ENCODE data around the gene SDK1.

The SDK1 gene

GRCh38 chr7:4067476-4067760 lies 766.4 kb downstream of the SDK1 start:
- TF ChIP-seq CTCF (IDR thresholded peaks at IDR 0.05; ENCODE audit: control insufficient read depth, extremely low read depth, insufficient read depth) = no peak
- no peak overlapping the region for H3K4me3 ChIP-seq (ENCODE audit: low read depth, low read length)
- DNase-seq (ENCODE audit: low read depth) = no peak

- no peak for TF ChIP-seq CTCF (IDR thresholded peaks at IDR 0.05; ENCODE audit: control insufficient read depth, extremely low read depth, insufficient read depth)
- DNase-seq (ENCODE audit: low read depth) = no peak
- no peak overlapping the region for H3K4me3 ChIP-seq (ENCODE audit: low read depth, low read length)
Measured at GRCh38 chr7:4067874-4068273, 766.8 kb downstream of the SDK1 start.

GRCh38 chr7:4068286-4068685 lies 767.2 kb downstream of the SDK1 start:
- H3K4me3 ChIP-seq (ENCODE audit: low read depth, low read length) = no peak overlapping the region
- no peak for TF ChIP-seq CTCF (IDR thresholded peaks at IDR 0.05; ENCODE audit: control insufficient read depth, extremely low read depth, insufficient read depth)
- no peak for DNase-seq (ENCODE audit: low read depth)

- TF ChIP-seq CTCF (IDR thresholded peaks at IDR 0.05; ENCODE audit: control insufficient read depth, extremely low read depth, insufficient read depth) = no peak
- no peak overlapping the region for H3K4me3 ChIP-seq (ENCODE audit: low read depth, low read length)
- DNase-seq (ENCODE audit: low read depth) = no peak
Measured at GRCh38 chr7:4069268-4070095, 768.4 kb downstream of the SDK1 start.

GRCh38 chr7:4070214-4070613 lies 769.2 kb downstream of the SDK1 start:
- no peak for TF ChIP-seq CTCF (IDR thresholded peaks at IDR 0.05; ENCODE audit: control insufficient read depth, extremely low read depth, insufficient read depth)

GRCh38 chr7:4071370-4072058 lies 770.5 kb downstream of the SDK1 start:
- H3K4me3 ChIP-seq (ENCODE audit: low read depth, low read length) = no peak overlapping the region
- no peak for TF ChIP-seq CTCF (IDR thresholded peaks at IDR 0.05; ENCODE audit: control insufficient read depth, extremely low read depth, insufficient read depth)
- DNase-seq (ENCODE audit: low read depth) = no peak

More at GRCh38 chr7:4070214-4070613, 769.2 kb downstream of the SDK1 start:
- H3K4me3 ChIP-seq (ENCODE audit: low read depth, low read length) = no peak overlapping the region
- no peak for DNase-seq (ENCODE audit: low read depth)
